H9 (cell line): Measurements from ENCODE around the gene LDLRAD4. TPM values are rescaled to one million over a fixed set of nuclear protein-coding genes. Genes with fewer than 3 reads are reported as not detected.

Source experiments
- DNase-seq: peaks from one replicate; pipeline ENCODE4 v3.0.0-alpha.2; 2017
- H2AFZ ChIP-seq: one replicate; pipeline ENCODE4 v1.6.1; 2013; ENCODE audit warnings: mild to moderate bottlenecking, low read length, control low read depth, moderate library complexity
- H2AK5ac ChIP-seq: 2 replicates; pipeline ENCODE4 v1.6.1; 2013; ENCODE audit warnings: low read length, control low read depth, mixed read lengths; ENCODE audit not compliant: insufficient read length
- H2BK120ac ChIP-seq: one replicate; pipeline ENCODE4 v1.6.1; 2013; ENCODE audit warnings: low read depth, mild to moderate bottlenecking, low read length, control low read depth, inconsistent platforms; ENCODE audit not compliant: poor library complexity, severe bottlenecking
- H2BK12ac ChIP-seq: 2 replicates; pipeline ENCODE4 v1.6.1; 2013; ENCODE audit warnings: low read length, control low read depth, mixed read lengths, low read depth; ENCODE audit not compliant: insufficient read length
- H2BK15ac ChIP-seq: 2 replicates; pipeline ENCODE4 v1.6.1; 2013; ENCODE audit warnings: low read depth, low read length, control low read depth
- H2BK20ac ChIP-seq: one replicate; pipeline ENCODE4 v1.6.1; 2013; ENCODE audit warnings: low read depth, mild to moderate bottlenecking, low read length, control low read depth, inconsistent platforms; ENCODE audit not compliant: poor library complexity, severe bottlenecking
- H2BK5ac ChIP-seq: 2 replicates; pipeline ENCODE4 v1.6.1; 2013; ENCODE audit warnings: low read length, control low read depth, mixed read lengths; ENCODE audit not compliant: insufficient read length
- H3K14ac ChIP-seq: 2 replicates; pipeline ENCODE4 v1.6.1; 2013; ENCODE audit warnings: low read length, control low read depth; ENCODE audit not compliant: insufficient read depth
- H3K18ac ChIP-seq: 2 replicates; pipeline ENCODE4 v1.6.1; 2013; ENCODE audit warnings: low read depth, mild to moderate bottlenecking, mixed read lengths, low read length, control low read depth; ENCODE audit not compliant: insufficient read length
- H3K23ac ChIP-seq: 2 replicates; pipeline ENCODE4 v1.6.1; 2013; ENCODE audit warnings: low read length, control low read depth, mixed read lengths, low read depth; ENCODE audit not compliant: insufficient read length
- H3K23me2 ChIP-seq: 2 replicates; pipeline ENCODE4 v1.6.1; 2013; ENCODE audit warnings: low read depth, mild to moderate bottlenecking, mixed read lengths, low read length, control low read depth; ENCODE audit not compliant: insufficient read length, poor library complexity, severe bottlenecking
- H3K27ac ChIP-seq: 2 replicates; pipeline ENCODE4 v1.5.1; 2013; ENCODE audit warnings: low read length, control low read depth, mixed read lengths, low read depth; ENCODE audit not compliant: insufficient read length
- H3K27me3 ChIP-seq: 2 replicates; pipeline ENCODE4 v1.6.1; 2013; ENCODE audit warnings: low read length, control low read depth, inconsistent platforms; ENCODE audit not compliant: insufficient read depth
- H3K4ac ChIP-seq: 2 replicates; pipeline ENCODE4 v1.6.1; 2013; ENCODE audit warnings: low read depth, mild to moderate bottlenecking, control low read depth, inconsistent platforms, low read length, moderate library complexity
- H3K4me1 ChIP-seq: 2 replicates; pipeline ENCODE4 v1.6.1; 2013; ENCODE audit warnings: low read length, control low read depth, inconsistent platforms; ENCODE audit not compliant: insufficient read depth
- H3K4me2 ChIP-seq: 2 replicates; pipeline ENCODE4 v1.6.1; 2013; ENCODE audit warnings: low read length, control low read depth, mixed read lengths; ENCODE audit not compliant: insufficient read length, insufficient read depth
- H3K56ac ChIP-seq: 2 replicates; pipeline ENCODE4 v1.6.1; 2013; ENCODE audit warnings: low read depth, mild to moderate bottlenecking, mixed read lengths, low read length, control low read depth; ENCODE audit not compliant: insufficient read length
- H3K79me1 ChIP-seq: 2 replicates; pipeline ENCODE4 v1.6.1; 2013; ENCODE audit warnings: low read depth, mild to moderate bottlenecking, moderate library complexity, low read length, control low read depth, inconsistent platforms; ENCODE audit not compliant: insufficient read depth, poor library complexity, severe bottlenecking
- H3K79me2 ChIP-seq: 2 replicates; pipeline ENCODE4 v1.6.1; 2013; ENCODE audit warnings: low read length, control low read depth, inconsistent platforms; ENCODE audit not compliant: insufficient read depth
- H3K9ac ChIP-seq: 2 replicates; pipeline ENCODE4 v1.6.1; 2013; ENCODE audit warnings: low read length, control low read depth, mixed read lengths; ENCODE audit not compliant: insufficient read length; ENCODE audit errors: extremely low read depth
- H3K9me3 ChIP-seq: one replicate; pipeline ENCODE4 v1.6.1; 2013; ENCODE audit warnings: low read depth, low read length, inconsistent platforms; ENCODE audit not compliant: control insufficient read depth
- H3T11ph ChIP-seq: one replicate; pipeline ENCODE4 v1.6.1; 2013; ENCODE audit warnings: mild to moderate bottlenecking, low read length, control low read depth, inconsistent platforms
- H4K20me1 ChIP-seq: one replicate; pipeline ENCODE4 v1.6.1; 2013; ENCODE audit not compliant: control insufficient read depth, insufficient read length, insufficient read depth
- H4K5ac ChIP-seq: 2 replicates; pipeline ENCODE4 v1.6.1; 2013; ENCODE audit warnings: low read depth, mild to moderate bottlenecking, mixed read lengths, low read length, control low read depth; ENCODE audit not compliant: insufficient read length
- H4K8ac ChIP-seq: replicated peaks from 2 replicates; pipeline ENCODE4 v1.6.1; 2013; ENCODE audit warnings: low read length, control low read depth, mixed read lengths, low read depth; ENCODE audit not compliant: insufficient read length
- H4K91ac ChIP-seq: 2 replicates; pipeline ENCODE4 v1.6.1; 2013; ENCODE audit warnings: low read depth, mild to moderate bottlenecking, moderate library complexity, mixed read lengths, low read length, control low read depth; ENCODE audit not compliant: insufficient read length
- H3K27ac Mint-ChIP-seq, 3 experiments: 2 replicates in 2 of 3; 3 replicates in 1 of 3; pipeline ENCODE4 v1.8.0; 2020 to 2021; ENCODE audit warnings: mixed read lengths in 3 of 3, mild to moderate bottlenecking in 1 of 3, moderate library complexity in 1 of 3
- H3K27me3 Mint-ChIP-seq: 2 replicates; pipeline ENCODE4 v1.8.0; 2021; ENCODE audit warnings: low read depth, mild to moderate bottlenecking, moderate library complexity, mixed read lengths
- H3K36me3 Mint-ChIP-seq, 3 experiments: 2 replicates in 2 of 3; 3 replicates in 1 of 3; pipeline ENCODE4 v1.8.0; 2020 to 2021; ENCODE audit warnings: low read depth in 3 of 3, mixed read lengths in 3 of 3; ENCODE audit not compliant: insufficient read depth in 1 of 3
- H3K4me1 Mint-ChIP-seq, 2 experiments: 2 replicates each; pipeline ENCODE4 v1.8.0; 2020; ENCODE audit warnings: mixed read lengths in 2 of 2
- H3K4me3 Mint-ChIP-seq, 2 experiments: 2 replicates in 1 of 2; 3 replicates in 1 of 2; pipeline ENCODE4 v1.8.0; 2020 to 2021; ENCODE audit warnings: mild to moderate bottlenecking in 2 of 2, mixed read lengths in 2 of 2, moderate library complexity in 1 of 2
- H3K9me3 Mint-ChIP-seq, 2 experiments: 2 replicates in 1 of 2; 3 replicates in 1 of 2; pipeline ENCODE4 v1.8.0; 2020; ENCODE audit warnings: mild to moderate bottlenecking in 2 of 2, mixed read lengths in 2 of 2, moderate library complexity in 1 of 2
- WGBS: extraction: QIAGEN DNeasy Blood & Tissue Kit; methylation state at CpG from one replicate; pipeline ENCODE4 v1.1.7; 2013; ENCODE audit warnings: missing lambda C conversion rate, low lambda C conversion rate, mixed read lengths; ENCODE audit not compliant: insufficient read length; ENCODE audit errors: extremely low coverage; 5-methylcytosine and 5-hydroxymethylcytosine counted together
- total RNA-seq: library from RNA; stranded (reverse); gene quantifications from 2 replicates; pipeline ENCODE4 v1.2.1, GENCODE V29; 2021
- TF ChIP-seq, protein P1 (sequence below): fragments of 200-600 bp; sonication (generic); conservative IDR thresholded peaks from 3 replicates; pipeline ENCODE4 v1.8.0; 2021; ENCODE audit warnings: antibody characterized with exemption, mild to moderate bottlenecking

The LDLRAD4 gene
- total RNA-seq, 1 experiment from 2014 or later = 3.9 TPM

DNA sequence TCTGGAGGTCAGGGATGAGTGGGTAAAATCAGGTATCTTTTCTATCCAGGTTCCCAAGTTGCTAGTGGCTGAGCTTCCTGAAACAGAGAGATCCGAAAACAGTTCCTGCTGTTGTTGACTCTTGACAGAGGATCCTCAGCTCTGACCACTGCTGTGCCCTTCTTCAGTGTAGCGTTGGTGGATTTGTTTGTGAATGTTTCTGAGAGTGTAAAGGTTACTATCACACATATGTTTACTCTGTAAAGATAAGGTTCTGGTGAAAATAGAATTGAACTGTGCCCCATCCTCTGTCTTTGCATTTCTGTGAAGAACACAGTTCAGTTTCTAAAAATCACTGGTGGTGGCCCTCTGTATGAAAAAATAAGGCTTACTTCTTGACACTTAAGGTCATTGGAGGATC is 119.8 kb downstream of the LDLRAD4 start:
- no peak overlapping the region for H3K18ac ChIP-seq
- H3K27ac Mint-ChIP-seq = no peak overlapping the region; a peak in 1 of 7 replicates
- no peak overlapping the region for H3K4me2 ChIP-seq
- peaks cover 5 to 13% of the 10 kb centered on the region in 2 experiments for H3K4me1 Mint-ChIP-seq
- no peak overlapping the region for H2BK5ac ChIP-seq
- no peaks in the 10 kb centered on the region for H4K20me1 ChIP-seq
- H3K27me3 ChIP-seq = no peaks in the 10 kb centered on the region
- no peaks in the 10 kb centered on the region for H3K4me1 ChIP-seq
- H3K79me1 ChIP-seq = no peaks in the 10 kb centered on the region
- H3K36me3 Mint-ChIP-seq = peaks cover 2 to 9% (median 9%) of the 10 kb centered on the region in 3 experiments; a peak in 6 of 7 replicates
- H3K27ac ChIP-seq = no peak overlapping the region
- H2BK12ac ChIP-seq = no peak overlapping the region
- H3K9me3 Mint-ChIP-seq = peaks cover 19 to 25% of the 10 kb centered on the region in 2 experiments; a peak in 4 of 5 replicates
- no peak overlapping the region for H2BK15ac ChIP-seq
- no peak overlapping the region for H3K4me3 Mint-ChIP-seq
- no peak overlapping the region for H2AK5ac ChIP-seq
- H2BK120ac ChIP-seq = no peak overlapping the region
- no peak overlapping the region for H3K9ac ChIP-seq
- no peaks in the 10 kb centered on the region for H3K23me2 ChIP-seq
- H3K14ac ChIP-seq = no peak overlapping the region
- H4K5ac ChIP-seq = no peak overlapping the region
- no peak overlapping the region for H2AFZ ChIP-seq
- H4K91ac ChIP-seq = no peak overlapping the region
- no peak for DNase-seq
- TF ChIP-seq, protein P1, sequence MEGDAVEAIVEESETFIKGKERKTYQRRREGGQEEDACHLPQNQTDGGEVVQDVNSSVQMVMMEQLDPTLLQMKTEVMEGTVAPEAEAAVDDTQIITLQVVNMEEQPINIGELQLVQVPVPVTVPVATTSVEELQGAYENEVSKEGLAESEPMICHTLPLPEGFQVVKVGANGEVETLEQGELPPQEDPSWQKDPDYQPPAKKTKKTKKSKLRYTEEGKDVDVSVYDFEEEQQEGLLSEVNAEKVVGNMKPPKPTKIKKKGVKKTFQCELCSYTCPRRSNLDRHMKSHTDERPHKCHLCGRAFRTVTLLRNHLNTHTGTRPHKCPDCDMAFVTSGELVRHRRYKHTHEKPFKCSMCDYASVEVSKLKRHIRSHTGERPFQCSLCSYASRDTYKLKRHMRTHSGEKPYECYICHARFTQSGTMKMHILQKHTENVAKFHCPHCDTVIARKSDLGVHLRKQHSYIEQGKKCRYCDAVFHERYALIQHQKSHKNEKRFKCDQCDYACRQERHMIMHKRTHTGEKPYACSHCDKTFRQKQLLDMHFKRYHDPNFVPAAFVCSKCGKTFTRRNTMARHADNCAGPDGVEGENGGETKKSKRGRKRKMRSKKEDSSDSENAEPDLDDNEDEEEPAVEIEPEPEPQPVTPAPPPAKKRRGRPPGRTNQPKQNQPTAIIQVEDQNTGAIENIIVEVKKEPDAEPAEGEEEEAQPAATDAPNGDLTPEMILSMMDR = no peak
- no peak overlapping the region for H3T11ph ChIP-seq
- no peaks in the 10 kb centered on the region for H3K9me3 ChIP-seq
- H3K23ac ChIP-seq = no peak overlapping the region
- no peak overlapping the region for H3K4ac ChIP-seq
- no peaks in the 10 kb centered on the region; the same call in 1 of the 2 replicates for H3K27me3 Mint-ChIP-seq
- H3K56ac ChIP-seq = no peak overlapping the region
- no CpG with 5 or more reads among the region's 2 CpGs for WGBS
- no peak overlapping the region for H4K8ac ChIP-seq
- H2BK20ac ChIP-seq = no peak overlapping the region
- H3K79me2 ChIP-seq = no peaks in the 10 kb centered on the region
